ENCODE data around the gene RFWD3. TPM values are rescaled to one million over a fixed set of nuclear protein-coding genes. Genes with fewer than 3 reads are reported as not detected.

RFWD3 gene
- total and polyA plus RNA-seq, 2 donors (not counting 1 experiment from before 2014, with no cell fraction given), result 12.9 to 15.2 TPM

DNA sequence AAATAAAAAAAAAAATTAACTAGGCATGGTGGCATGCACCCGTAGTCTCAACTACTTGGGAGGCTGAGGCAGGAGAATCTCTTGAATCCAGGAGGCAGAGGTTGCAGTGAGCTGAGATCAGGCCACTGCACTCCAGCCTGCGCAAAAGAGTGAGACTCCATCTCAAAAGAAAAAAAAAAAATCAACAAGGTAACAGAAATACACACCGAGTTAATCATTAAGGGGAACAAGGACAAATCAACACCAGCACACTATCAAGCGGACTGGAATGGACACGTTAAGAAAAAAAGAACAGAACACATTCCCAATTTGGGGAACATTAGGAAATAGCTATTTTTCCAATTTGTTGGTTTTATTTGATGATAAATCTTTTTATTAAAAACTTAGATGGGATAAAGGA is 31.4 kb downstream of the RFWD3 start:
- no peaks in the 10 kb centered on the region for H3K4me1 ChIP-seq (ENCODE audit: control insufficient read depth, extremely low read depth, insufficient read depth, low read length)
- H3K79me2 ChIP-seq (ENCODE audit: control insufficient read depth, insufficient read depth, low read length), result no peaks in the 10 kb centered on the region
- no peaks in the 10 kb centered on the region for H3K9me3 ChIP-seq (ENCODE audit: control insufficient read depth, insufficient read depth, low read depth, low read length)
- DNase-seq (ENCODE audit: low read depth in 2 of 2), result no peak
- H3K9ac ChIP-seq (ENCODE audit: insufficient read depth, low read length), result no peak overlapping the region
- no peaks in the 10 kb centered on the region for H4K20me1 ChIP-seq (ENCODE audit: control insufficient read depth, extremely low read depth, insufficient read depth, low read length)
- no peaks in the 10 kb centered on the region for H3K27me3 ChIP-seq (ENCODE audit: control insufficient read depth, insufficient read depth, low read length)
- no peak overlapping the region for H2AFZ ChIP-seq (ENCODE audit: low read length)
- no peak overlapping the region for H3K27ac ChIP-seq (ENCODE audit: insufficient read depth, low read length)
- no peak overlapping the region for H3K4me3 ChIP-seq (replicated peaks in 1 of 4; ENCODE audit: control extremely low read depth in 1 of 4, insufficient read depth in 1 of 4, low read depth in 3 of 4, low read length in 4 of 4)
- H3K36me3 ChIP-seq (ENCODE audit: control insufficient read depth, insufficient read depth, low read length), result peaks cover 10% of the 10 kb centered on the region
- TF ChIP-seq EZH2 (IDR thresholded peaks at IDR 0.05; ENCODE audit: low read length, missing control alignments), result no peak
- TF ChIP-seq, protein P1, sequence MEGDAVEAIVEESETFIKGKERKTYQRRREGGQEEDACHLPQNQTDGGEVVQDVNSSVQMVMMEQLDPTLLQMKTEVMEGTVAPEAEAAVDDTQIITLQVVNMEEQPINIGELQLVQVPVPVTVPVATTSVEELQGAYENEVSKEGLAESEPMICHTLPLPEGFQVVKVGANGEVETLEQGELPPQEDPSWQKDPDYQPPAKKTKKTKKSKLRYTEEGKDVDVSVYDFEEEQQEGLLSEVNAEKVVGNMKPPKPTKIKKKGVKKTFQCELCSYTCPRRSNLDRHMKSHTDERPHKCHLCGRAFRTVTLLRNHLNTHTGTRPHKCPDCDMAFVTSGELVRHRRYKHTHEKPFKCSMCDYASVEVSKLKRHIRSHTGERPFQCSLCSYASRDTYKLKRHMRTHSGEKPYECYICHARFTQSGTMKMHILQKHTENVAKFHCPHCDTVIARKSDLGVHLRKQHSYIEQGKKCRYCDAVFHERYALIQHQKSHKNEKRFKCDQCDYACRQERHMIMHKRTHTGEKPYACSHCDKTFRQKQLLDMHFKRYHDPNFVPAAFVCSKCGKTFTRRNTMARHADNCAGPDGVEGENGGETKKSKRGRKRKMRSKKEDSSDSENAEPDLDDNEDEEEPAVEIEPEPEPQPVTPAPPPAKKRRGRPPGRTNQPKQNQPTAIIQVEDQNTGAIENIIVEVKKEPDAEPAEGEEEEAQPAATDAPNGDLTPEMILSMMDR (conservative IDR thresholded peaks at IDR 0.05 in 1 of 2, IDR thresholded peaks at IDR 0.05 in 1 of 2; ENCODE audit: low read depth in 1 of 2, low read length in 2 of 2), result no peak
- no peak overlapping the region for H3K4me2 ChIP-seq (ENCODE audit: extremely low read depth, insufficient read depth, low read length)

DNA sequence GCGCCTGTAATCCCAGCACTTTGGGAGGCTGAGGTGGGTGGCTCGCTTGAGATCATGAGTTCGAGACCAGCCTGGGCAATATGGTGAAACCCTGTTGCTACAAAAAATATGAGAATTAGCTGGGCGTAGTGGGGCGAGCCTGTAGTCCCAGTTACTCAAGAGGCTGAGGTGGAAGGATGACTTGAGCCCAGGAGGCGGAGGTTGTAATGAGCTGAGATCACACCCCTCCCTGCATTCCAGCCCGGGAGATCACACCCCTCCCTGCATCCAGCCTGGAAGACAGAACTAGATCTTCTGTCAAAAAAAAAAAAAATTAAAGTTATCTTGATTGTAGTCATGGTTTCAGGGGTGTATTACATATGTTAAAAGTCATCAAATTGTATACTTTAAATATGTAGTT is 33.0 kb downstream of the RFWD3 start:
- Histone ChIP-seq H3K4me1 (ENCODE audit: control insufficient read depth, extremely low read depth, insufficient read depth, low read length) (no peaks in the 10 kb centered on the region), H4K20me1 (ENCODE audit: control insufficient read depth, extremely low read depth, insufficient read depth, low read length) (no peaks in the 10 kb centered on the region), H3K4me2 (ENCODE audit: extremely low read depth, insufficient read depth, low read length) (no peak overlapping the region)

DNA sequence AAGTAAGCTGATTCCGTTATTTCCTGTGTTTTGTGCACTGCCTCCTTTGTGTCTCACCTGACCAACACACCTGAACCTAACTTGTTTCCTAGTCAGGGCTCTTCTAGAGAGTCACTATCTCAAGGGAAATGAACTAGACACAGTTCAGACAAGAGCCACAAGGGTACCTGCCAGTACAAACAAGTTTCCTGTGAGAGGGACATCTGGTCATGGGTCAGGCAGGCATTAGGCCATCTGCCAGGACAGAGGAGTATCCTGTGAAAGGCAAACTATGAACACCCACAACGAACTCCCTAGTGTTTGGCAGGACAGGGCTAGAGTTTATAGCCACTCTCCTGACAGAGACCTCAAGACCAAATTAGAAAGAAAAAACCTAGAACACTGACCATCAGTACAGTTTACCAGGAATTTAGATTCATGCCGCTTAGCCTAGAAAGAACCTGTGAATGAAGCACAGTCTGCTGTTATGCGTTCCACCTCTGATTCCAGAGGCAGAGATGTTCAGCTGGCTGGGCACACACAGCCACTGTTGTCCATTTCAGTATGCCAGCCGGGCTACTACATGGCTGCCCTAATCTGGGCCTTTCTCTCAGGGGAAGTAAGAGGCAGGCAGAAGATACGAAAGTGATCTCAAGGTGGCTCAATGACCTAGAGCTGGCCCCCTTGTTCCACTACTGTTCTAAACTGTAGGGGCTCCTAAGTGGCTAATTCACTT is 39.0 kb downstream of the RFWD3 start:
- no peak overlapping the region for H3K27ac ChIP-seq (ENCODE audit: insufficient read depth, low read length)
- H3K4me1 ChIP-seq (ENCODE audit: control insufficient read depth, extremely low read depth, insufficient read depth, low read length), result peaks cover 5% of the 10 kb centered on the region
- peaks cover 14% of the 10 kb centered on the region for H3K36me3 ChIP-seq (ENCODE audit: control insufficient read depth, insufficient read depth, low read length)
- H3K79me2 ChIP-seq (ENCODE audit: control insufficient read depth, insufficient read depth, low read length), result no peaks in the 10 kb centered on the region
- no peaks in the 10 kb centered on the region for H4K20me1 ChIP-seq (ENCODE audit: control insufficient read depth, extremely low read depth, insufficient read depth, low read length)
- H3K9me3 ChIP-seq (ENCODE audit: control insufficient read depth, insufficient read depth, low read depth, low read length), result no peaks in the 10 kb centered on the region
- peak; percentile 26 to 29 for DNase-seq (ENCODE audit: low read depth in 2 of 2)
- no peak overlapping the region for H3K9ac ChIP-seq (ENCODE audit: insufficient read depth, low read length)
- TF ChIP-seq EZH2 (IDR thresholded peaks at IDR 0.05; ENCODE audit: low read length, missing control alignments), result no peak
- TF ChIP-seq, protein P1 (conservative IDR thresholded peaks at IDR 0.05 in 1 of 2, IDR thresholded peaks at IDR 0.05 in 1 of 2; ENCODE audit: low read depth in 1 of 2, low read length in 2 of 2), result no peak
- no peaks in the 10 kb centered on the region for H3K27me3 ChIP-seq (ENCODE audit: control insufficient read depth, insufficient read depth, low read length)
- H2AFZ ChIP-seq (ENCODE audit: low read length), result no peak overlapping the region
- H3K4me2 ChIP-seq (ENCODE audit: extremely low read depth, insufficient read depth, low read length), result no peak overlapping the region
- H3K4me3 ChIP-seq (replicated peaks in 1 of 4; ENCODE audit: control extremely low read depth in 1 of 4, insufficient read depth in 1 of 4, low read depth in 3 of 4, low read length in 4 of 4), result no peak overlapping the region

More for the DNA sequence above, 33.0 kb downstream of the RFWD3 start:
- Histone ChIP-seq H3K27ac (ENCODE audit: insufficient read depth, low read length) (no peak overlapping the region), H3K36me3 (ENCODE audit: control insufficient read depth, insufficient read depth, low read length) (peaks cover 10% of the 10 kb centered on the region), H3K27me3 (ENCODE audit: control insufficient read depth, insufficient read depth, low read length) (no peaks in the 10 kb centered on the region), H3K79me2 (ENCODE audit: control insufficient read depth, insufficient read depth, low read length) (no peaks in the 10 kb centered on the region), H3K9me3 (ENCODE audit: control insufficient read depth, insufficient read depth, low read depth, low read length) (no peaks in the 10 kb centered on the region), H3K4me3 (replicated peaks in 1 of 4; ENCODE audit: control extremely low read depth in 1 of 4, insufficient read depth in 1 of 4, low read depth in 3 of 4, low read length in 4 of 4) (no peak overlapping the region), H3K9ac (ENCODE audit: insufficient read depth, low read length) (no peak overlapping the region), H2AFZ (ENCODE audit: low read length) (no peak overlapping the region)
- no peak for TF ChIP-seq EZH2 (IDR thresholded peaks at IDR 0.05; ENCODE audit: low read length, missing control alignments)
- TF ChIP-seq, protein P1 (conservative IDR thresholded peaks at IDR 0.05 in 1 of 2, IDR thresholded peaks at IDR 0.05 in 1 of 2; ENCODE audit: low read depth in 1 of 2, low read length in 2 of 2), result no peak
- no peak for DNase-seq (ENCODE audit: low read depth in 2 of 2)
